Loucy (cell line): Measurements from ENCODE around the gene PDE4D.

ENCODE experiments used
- H2AFZ ChIP-seq: fragments of 200-600 bp; sonication (generic); 2 replicates; pipeline ENCODE4 v1.6.0; 2016; ENCODE audit warnings: antibody characterized with exemption, mild to moderate bottlenecking, low read length, moderate library complexity
- H3F3A ChIP-seq: fragments of 200-600 bp; 2 replicates; pipeline ENCODE4 v1.6.0; 2016; ENCODE audit warnings: antibody characterized with exemption, low read depth, mild to moderate bottlenecking
- H3K27me3 ChIP-seq: fragments of 200-600 bp; sonication (generic); 2 replicates; pipeline ENCODE4 v1.6.1; 2014; ENCODE audit warnings: low read length, mild to moderate bottlenecking; ENCODE audit not compliant: insufficient read depth, poor library complexity, severe bottlenecking
- H3K36me3 ChIP-seq: fragments of 200-600 bp; sonication (generic); 2 replicates; pipeline ENCODE4 v1.6.1; 2016; ENCODE audit warnings: low read length; ENCODE audit not compliant: insufficient read depth
- H3K4me1 ChIP-seq: fragments of 200-600 bp; sonication (generic); 2 replicates; pipeline ENCODE4 v1.5.1; 2014; ENCODE audit warnings: low read length, mild to moderate bottlenecking; ENCODE audit not compliant: insufficient read depth, poor library complexity, severe bottlenecking
- H3K4me2 ChIP-seq: fragments of 200-600 bp; sonication (generic); 2 replicates; pipeline ENCODE4 v1.6.0; 2014; ENCODE audit warnings: antibody characterized with exemption, low read length, low read depth, mild to moderate bottlenecking; ENCODE audit not compliant: poor library complexity, severe bottlenecking
- H3K4me3 ChIP-seq: fragments of 200-600 bp; sonication (generic); 2 replicates; pipeline ENCODE4 v1.5.1; 2014; ENCODE audit warnings: low read length, mild to moderate bottlenecking, mixed read lengths; ENCODE audit not compliant: poor library complexity, severe bottlenecking
- H3K79me2 ChIP-seq: fragments of 200-600 bp; sonication (generic); 2 replicates; pipeline ENCODE4 v1.6.1; 2014; ENCODE audit warnings: low read length; ENCODE audit not compliant: insufficient read depth
- H3K9ac ChIP-seq: fragments of 200-600 bp; sonication (generic); 2 replicates; pipeline ENCODE4 v1.6.0; 2014; ENCODE audit warnings: mild to moderate bottlenecking, low read depth, low read length, moderate library complexity; ENCODE audit not compliant: poor library complexity, severe bottlenecking
- H3K9me2 ChIP-seq: fragments of 200-600 bp; sonication (generic); replicated peaks from 2 replicates; pipeline ENCODE4 v1.6.1; 2016; ENCODE audit warnings: low read depth, low read length, mixed read lengths
- H3K9me3 ChIP-seq: fragments of 200-600 bp; sonication (generic); 2 replicates; pipeline ENCODE4 v1.6.1; 2014; ENCODE audit warnings: mild to moderate bottlenecking, antibody characterized with exemption, low read length, low read depth; ENCODE audit not compliant: insufficient read depth
- H4K20me1 ChIP-seq: fragments of 200-600 bp; sonication (generic); 2 replicates; pipeline ENCODE4 v1.6.0; 2014; ENCODE audit warnings: antibody characterized with exemption, low read length, mild to moderate bottlenecking; ENCODE audit not compliant: insufficient read depth, poor library complexity, severe bottlenecking
- CTCF ChIP-seq: fragments of 200-600 bp; sonication (generic); conservative IDR thresholded peaks from 2 replicates; pipeline ENCODE4 v1.5.1; 2014; ENCODE audit warnings: mild to moderate bottlenecking, antibody characterized with exemption, low read length
- EZH2phosphoT487 ChIP-seq: fragments of 200-600 bp; IDR thresholded peaks from 2 replicates; pipeline ENCODE4 v1.6.1; 2018; ENCODE audit warnings: antibody characterized with exemption, mild to moderate bottlenecking, moderate library complexity, borderline replicate concordance

PDE4D gene

DNA sequence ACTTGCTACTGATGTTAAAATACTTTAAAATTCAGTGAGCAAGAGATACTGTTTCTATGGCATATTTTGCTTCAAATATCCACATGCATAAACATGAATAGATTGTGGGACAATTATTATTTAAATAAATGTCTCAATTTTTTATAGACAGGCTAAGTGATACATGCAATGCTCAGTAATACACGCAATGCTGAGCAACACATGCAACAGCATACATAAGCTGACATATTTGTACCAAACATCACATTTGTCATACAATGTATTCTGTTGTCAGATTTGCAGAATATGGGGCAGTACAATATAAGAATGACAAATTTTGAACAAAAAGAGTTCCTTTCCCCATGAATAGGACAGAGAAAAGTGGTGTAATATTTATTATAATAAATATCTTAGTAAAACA, 155.5 kb downstream of the PDE4D start:
- Histone ChIP-seq H3K36me3 (no peaks in the 10 kb centered on the region), H3K27me3 (no peaks in the 10 kb centered on the region), H4K20me1 (no peaks in the 10 kb centered on the region), H3K4me1 (no peaks in the 10 kb centered on the region), H2AFZ (no peak overlapping the region), H3K79me2 (no peaks in the 10 kb centered on the region), H3K9me3 (no peaks in the 10 kb centered on the region), H3K4me3 (no peak overlapping the region), H3K9ac (no peak overlapping the region), H3K9me2 (no peaks in the 10 kb centered on the region), H3F3A (no peaks in the 10 kb centered on the region), H3K4me2 (no peak overlapping the region)
- TF ChIP-seq EZH2phosphoT487 (no peak), CTCF (no peak)

- Histone ChIP-seq H3K27me3 (no peaks in the 10 kb centered on the region), H3K4me2 (no peak overlapping the region), H3K9me2 (no peaks in the 10 kb centered on the region), H3K9ac (no peak overlapping the region), H3K4me3 (no peak overlapping the region), H3K36me3 (no peaks in the 10 kb centered on the region), H3K79me2 (no peaks in the 10 kb centered on the region), H3K4me1 (no peaks in the 10 kb centered on the region), H4K20me1 (no peaks in the 10 kb centered on the region), H2AFZ (no peak overlapping the region), H3F3A (no peaks in the 10 kb centered on the region), H3K9me3 (no peaks in the 10 kb centered on the region)
- TF ChIP-seq CTCF (no peak), EZH2phosphoT487 (no peak)
Measured at GRCh38 chr5:59732806-59733205, 160.7 kb downstream of the PDE4D start.

- Histone ChIP-seq H3K9me3 (no peaks in the 10 kb centered on the region), H3K4me2 (no peak overlapping the region), H3F3A (no peaks in the 10 kb centered on the region), H2AFZ (no peak overlapping the region), H3K9ac (no peak overlapping the region), H3K79me2 (no peaks in the 10 kb centered on the region), H3K4me1 (no peaks in the 10 kb centered on the region), H3K9me2 (no peaks in the 10 kb centered on the region), H4K20me1 (no peaks in the 10 kb centered on the region), H3K36me3 (no peaks in the 10 kb centered on the region), H3K4me3 (no peak overlapping the region), H3K27me3 (no peaks in the 10 kb centered on the region)
- TF ChIP-seq CTCF: no peak
- no peak for TF ChIP-seq EZH2phosphoT487
Measured at GRCh38 chr5:59732301-59732700, 161.2 kb downstream of the PDE4D start.
